HEK293T (cell line): ENCODE measurements around the gene PRKAG2.

ENCODE experiments used
- CTCF ChIA-PET: fragments of 350-600 bp; formaldehyde crosslinking; extraction: SDS; loops from one replicate; lab custom pipeline; 2021; ENCODE audit warnings: antibody characterized with exemption, inconsistent platforms; lab: Yijun Ruan, JAX
- POLR2A ChIA-PET: fragments of 350-600 bp; formaldehyde crosslinking; extraction: SDS; loops from one replicate; lab custom pipeline; 2020; ENCODE audit warnings: antibody characterized with exemption, inconsistent platforms; lab: Yijun Ruan, JAX
- DNase-seq: peaks from one replicate; pipeline ENCODE4 v3.0.0; 2012; ENCODE audit warnings: mixed read lengths; ENCODE audit errors: extremely low spot score
- ARNT ChIP-seq: fragments of 450-650 bp; IDR thresholded peaks from 2 replicates; pipeline ENCODE4 v1.6.1; 2017; ENCODE audit warnings: mild to moderate bottlenecking
- BHLHE40 ChIP-seq: fragments of 450-650 bp; IDR thresholded peaks from 2 replicates; pipeline ENCODE4 v1.6.1; 2016; ENCODE audit warnings: mild to moderate bottlenecking, moderate library complexity, borderline replicate concordance
- CTBP1 ChIP-seq: fragments of 450-650 bp; IDR thresholded peaks from 2 replicates; pipeline ENCODE4 v1.6.1; 2016; ENCODE audit warnings: borderline replicate concordance
- ELF4 ChIP-seq: fragments of 450-650 bp; IDR thresholded peaks from 2 replicates; pipeline ENCODE4 v1.6.1; 2017; ENCODE audit warnings: antibody characterized with exemption
- FOXA1 ChIP-seq: fragments of 450-650 bp; IDR thresholded peaks from 2 replicates; pipeline ENCODE4 v1.6.1; 2016; ENCODE audit warnings: mild to moderate bottlenecking
- FOXK2 ChIP-seq: fragments of 450-650 bp; IDR thresholded peaks from 2 replicates; pipeline ENCODE4 v1.6.1; 2016; ENCODE audit warnings: mild to moderate bottlenecking
- FOXM1 ChIP-seq: fragments of 450-650 bp; IDR thresholded peaks from 2 replicates; pipeline ENCODE4 v1.6.1; 2017; ENCODE audit warnings: mild to moderate bottlenecking, borderline replicate concordance
- HDGF ChIP-seq: fragments of 450-650 bp; IDR thresholded peaks from 2 replicates; pipeline ENCODE4 v1.6.1; 2017; ENCODE audit warnings: antibody characterized with exemption, borderline replicate concordance
- L3MBTL2 ChIP-seq: fragments of 450-650 bp; conservative IDR thresholded peaks from 2 replicates; pipeline ENCODE4 v1.6.1; 2016; ENCODE audit warnings: mild to moderate bottlenecking
- LEF1 ChIP-seq: fragments of 450-650 bp; IDR thresholded peaks from 2 replicates; pipeline ENCODE4 v1.6.1; 2017; ENCODE audit warnings: mild to moderate bottlenecking, borderline replicate concordance
- NFRKB ChIP-seq: fragments of 450-650 bp; IDR thresholded peaks from 2 replicates; pipeline ENCODE4 v1.6.1; 2016; ENCODE audit warnings: mild to moderate bottlenecking, moderate library complexity
- PKNOX1 ChIP-seq: fragments of 450-650 bp; IDR thresholded peaks from 2 replicates; pipeline ENCODE4 v1.6.1; 2016
- SP1 ChIP-seq: fragments of 450-650 bp; IDR thresholded peaks from 2 replicates; pipeline ENCODE4 v1.6.1; 2017
- SUZ12 ChIP-seq: fragments of 450-650 bp; IDR thresholded peaks from 2 replicates; pipeline ENCODE4 v1.6.1; 2016; ENCODE audit warnings: mild to moderate bottlenecking
- TARDBP ChIP-seq: fragments of 450-650 bp; IDR thresholded peaks from 2 replicates; pipeline ENCODE4 v1.6.1; 2016
- ZNF384 ChIP-seq: fragments of 450-650 bp; IDR thresholded peaks from 2 replicates; pipeline ENCODE4 v1.6.1; 2016

The PRKAG2 gene

GRCh38 chr7:151758622-151759540 lies 118.0 kb downstream of the PRKAG2 start:
- TF ChIP-seq SUZ12, result no peak
- no peak for TF ChIP-seq TARDBP
- no peak for TF ChIP-seq FOXA1
- TF ChIP-seq LEF1, result no peak
- no peak for TF ChIP-seq HDGF
- POLR2A ChIA-PET, result no interaction called here
- CTCF ChIA-PET, result interaction anchor here (0.7 to 3.1 kb wide), 18 partner anchors 9 to 1102 kb away, joined by 3 to 11 read pairs (median 4); no protein-coding TSS in a partner anchor
- no peak for DNase-seq

GRCh38 chr7:151757274-151757673 lies 119.6 kb downstream of the PRKAG2 start:
- DNase-seq, result no peak
- TF ChIP-seq LEF1 (no peak), HDGF (no peak), ELF4 (no peak), FOXM1 (no peak), PKNOX1 (no peak), CTBP1 (no peak), BHLHE40 (no peak), TARDBP (no peak), FOXA1 (no peak)
- POLR2A ChIA-PET, result no interaction called here
- CTCF ChIA-PET, result interaction anchor here (1.3 to 3.1 kb wide), 3 partner anchors 10 to 26 kb away, joined by 3 to 11 read pairs (median 10); no protein-coding TSS in a partner anchor

GRCh38 chr7:151756866-151757265 lies 120.0 kb downstream of the PRKAG2 start:
- ChIA-PET POLR2A (no interaction called here), CTCF (interaction anchor here (1.3 to 3.1 kb wide), 3 partner anchors 10 to 26 kb away, joined by 3 to 11 read pairs (median 10); no protein-coding TSS in a partner anchor)
- no peak for TF ChIP-seq FOXK2
- TF ChIP-seq NFRKB, result no peak
- TF ChIP-seq BHLHE40, result no peak
- no peak for TF ChIP-seq CTBP1
- no peak for TF ChIP-seq SP1
- no peak for TF ChIP-seq FOXM1
- TF ChIP-seq LEF1, result no peak
- no peak for TF ChIP-seq SUZ12
- no peak for TF ChIP-seq HDGF
- TF ChIP-seq L3MBTL2, result no peak
- TF ChIP-seq TARDBP, result no peak
- no peak for DNase-seq

GRCh38 chr7:151756076-151756731 lies 120.7 kb downstream of the PRKAG2 start:
- no peak for DNase-seq
- POLR2A ChIA-PET, result no interaction called here
- TF ChIP-seq ELF4 (no peak), HDGF (no peak), CTBP1 (no peak), ARNT (no peak), NFRKB (no peak), BHLHE40 (no peak), LEF1 (no peak), FOXK2 (no peak), TARDBP (no peak), FOXA1 (no peak), FOXM1 (no peak), ZNF384 (no peak), PKNOX1 (no peak), SP1 (no peak), L3MBTL2 (no peak), SUZ12 (no peak)
- CTCF ChIA-PET, result interaction anchor here (0.6 kb wide), 1 partner anchor 773 kb away, joined by 4 read pairs; no protein-coding TSS in a partner anchor

GRCh38 chr7:151755131-151755801 lies 121.6 kb downstream of the PRKAG2 start:
- DNase-seq, result no peak
- TF ChIP-seq SP1 (no peak), FOXK2 (no peak), HDGF (no peak), NFRKB (no peak), PKNOX1 (no peak), SUZ12 (no peak), L3MBTL2 (no peak), TARDBP (no peak), FOXM1 (no peak), FOXA1 (no peak), ZNF384 (no peak), ELF4 (no peak), ARNT (no peak), CTBP1 (no peak), BHLHE40 (no peak), LEF1 (no peak)
- ChIA-PET CTCF (interaction anchor here (0.9 to 1.8 kb wide), 2 partner anchors 10 to 18 kb away, joined by 4 to 11 read pairs; no protein-coding TSS in a partner anchor), POLR2A (no interaction called here)
